Peyer's patch (tissue), 4 donors: Measurements from ENCODE around the gene PPP5C.

Experiments used
- CTCF ChIP-seq, 6 experiments: fragments of 450-650 bp in 4 of 6; fragments of 200-600 bp in 2 of 6; sonication (generic) in 1 of 6; IDR thresholded peaks; one replicate each; pipeline ENCODE4 v1.5.1; 2017 to 2019; ENCODE audit warnings: antibody characterized with exemption in 6 of 6, mild to moderate bottlenecking in 3 of 6, moderate library complexity in 1 of 6
- POLR2A ChIP-seq, 2 donors: fragments of 450-650 bp; IDR thresholded peaks; one replicate each; pipeline ENCODE4 v1.5.1; 2017; ENCODE audit warnings: antibody characterized with exemption in 2 of 2, mild to moderate bottlenecking in 2 of 2, moderate library complexity in 2 of 2

DNA sequence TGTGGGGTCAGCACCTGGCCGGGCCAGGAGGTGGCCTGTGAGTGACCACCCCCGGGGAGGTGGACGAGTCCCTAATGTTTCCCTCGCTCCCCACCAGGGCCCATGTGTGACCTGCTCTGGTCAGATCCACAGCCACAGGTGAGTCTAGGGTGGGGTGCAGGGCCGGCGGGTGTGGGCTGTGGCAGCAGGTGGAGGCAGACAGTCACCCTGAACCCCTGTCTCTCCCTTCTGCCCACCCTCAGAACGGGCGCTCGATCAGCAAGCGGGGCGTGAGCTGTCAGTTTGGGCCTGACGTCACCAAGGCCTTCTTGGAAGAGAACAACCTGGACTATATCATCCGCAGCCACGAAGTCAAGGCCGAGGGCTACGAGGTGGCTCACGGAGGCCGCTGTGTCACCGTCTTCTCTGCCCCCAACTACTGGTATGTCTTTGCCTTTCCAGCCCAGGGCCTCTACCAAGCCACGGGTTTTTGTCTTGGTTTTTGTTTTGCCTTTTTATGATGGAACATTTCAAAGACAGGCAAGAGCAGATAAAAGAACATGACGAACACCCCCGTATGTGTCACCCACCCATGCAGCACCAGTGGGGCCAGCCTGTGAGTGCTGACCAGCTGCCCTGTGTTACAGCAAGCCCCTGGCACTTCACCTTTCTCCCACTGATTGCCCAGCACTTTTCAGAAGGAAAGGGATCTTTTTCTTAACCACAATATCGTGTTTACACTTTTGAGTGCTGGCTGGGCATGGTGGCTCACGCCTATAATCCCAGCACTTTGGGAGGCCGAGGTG is 41.6 kb downstream of the PPP5C start:
- no peak for TF ChIP-seq CTCF (IDR thresholded peaks at IDR 0.05)
- TF ChIP-seq POLR2A (IDR thresholded peaks at IDR 0.05): no peak
